ENCODE measurements around the gene XRCC3.

DNA sequence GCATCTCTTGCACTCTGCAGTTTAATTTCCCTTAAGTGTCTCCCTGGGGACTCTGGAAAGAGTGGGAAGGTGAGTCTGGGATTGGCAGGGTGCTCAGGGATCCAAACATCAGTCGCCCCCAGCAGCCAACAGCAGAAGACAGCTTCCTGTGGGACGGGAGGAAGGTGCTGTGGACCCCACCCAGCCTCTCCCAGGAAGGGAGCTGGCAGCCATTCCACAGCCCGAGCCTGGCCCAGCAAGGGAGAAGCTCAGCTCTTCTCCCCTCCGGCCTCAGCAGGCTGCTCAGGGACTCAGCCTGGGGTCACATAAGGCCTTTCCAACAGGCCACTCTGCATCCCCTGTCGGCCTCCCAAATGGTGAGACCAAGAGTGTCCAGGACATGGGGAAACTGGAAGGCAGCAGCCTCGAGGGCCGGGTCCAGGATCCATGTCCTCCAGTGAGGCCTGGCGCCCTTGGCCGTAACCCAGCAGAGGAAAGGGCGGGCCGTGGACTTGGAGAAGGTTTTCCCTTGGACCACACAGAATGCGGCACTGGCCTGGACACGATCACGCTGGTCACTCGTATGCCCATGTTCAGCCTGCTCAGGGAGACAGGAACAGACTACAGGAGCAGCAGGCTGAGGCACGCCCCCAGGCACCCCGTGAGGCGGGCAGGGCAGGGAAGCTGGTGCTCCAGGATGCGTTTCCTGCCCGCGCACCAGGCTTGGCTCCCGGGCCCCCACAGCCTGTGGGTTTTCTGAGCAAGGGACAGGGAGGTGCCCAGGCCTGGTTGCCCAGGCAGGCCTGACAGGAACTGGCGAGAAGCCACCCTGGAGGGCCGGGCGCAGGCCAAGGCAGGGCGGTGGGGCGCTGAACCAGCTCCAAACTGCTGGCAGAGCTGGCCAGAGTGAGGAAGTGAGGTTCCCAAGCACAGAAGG is 3.5 kb downstream of the XRCC3 start:
- TF ChIP-seq, protein P1, sequence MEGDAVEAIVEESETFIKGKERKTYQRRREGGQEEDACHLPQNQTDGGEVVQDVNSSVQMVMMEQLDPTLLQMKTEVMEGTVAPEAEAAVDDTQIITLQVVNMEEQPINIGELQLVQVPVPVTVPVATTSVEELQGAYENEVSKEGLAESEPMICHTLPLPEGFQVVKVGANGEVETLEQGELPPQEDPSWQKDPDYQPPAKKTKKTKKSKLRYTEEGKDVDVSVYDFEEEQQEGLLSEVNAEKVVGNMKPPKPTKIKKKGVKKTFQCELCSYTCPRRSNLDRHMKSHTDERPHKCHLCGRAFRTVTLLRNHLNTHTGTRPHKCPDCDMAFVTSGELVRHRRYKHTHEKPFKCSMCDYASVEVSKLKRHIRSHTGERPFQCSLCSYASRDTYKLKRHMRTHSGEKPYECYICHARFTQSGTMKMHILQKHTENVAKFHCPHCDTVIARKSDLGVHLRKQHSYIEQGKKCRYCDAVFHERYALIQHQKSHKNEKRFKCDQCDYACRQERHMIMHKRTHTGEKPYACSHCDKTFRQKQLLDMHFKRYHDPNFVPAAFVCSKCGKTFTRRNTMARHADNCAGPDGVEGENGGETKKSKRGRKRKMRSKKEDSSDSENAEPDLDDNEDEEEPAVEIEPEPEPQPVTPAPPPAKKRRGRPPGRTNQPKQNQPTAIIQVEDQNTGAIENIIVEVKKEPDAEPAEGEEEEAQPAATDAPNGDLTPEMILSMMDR (IDR thresholded peaks at IDR 0.05), result no peak
- TF ChIP-seq POLR2AphosphoS5 (IDR thresholded peaks at IDR 0.05), result peak in 1 of 3 donors; percentile 11
